Measurements from ENCODE around the gene ADAMTS16. TPM values are rescaled to one million over a fixed set of nuclear protein-coding genes. Genes with fewer than 3 reads are reported as not detected.

ADAMTS16 gene
- total and polyA plus RNA-seq, 9 of the 15 experiments (the other 6 are each of a cell fraction or from before 2014, with no cell fraction given) = not detected

DNA sequence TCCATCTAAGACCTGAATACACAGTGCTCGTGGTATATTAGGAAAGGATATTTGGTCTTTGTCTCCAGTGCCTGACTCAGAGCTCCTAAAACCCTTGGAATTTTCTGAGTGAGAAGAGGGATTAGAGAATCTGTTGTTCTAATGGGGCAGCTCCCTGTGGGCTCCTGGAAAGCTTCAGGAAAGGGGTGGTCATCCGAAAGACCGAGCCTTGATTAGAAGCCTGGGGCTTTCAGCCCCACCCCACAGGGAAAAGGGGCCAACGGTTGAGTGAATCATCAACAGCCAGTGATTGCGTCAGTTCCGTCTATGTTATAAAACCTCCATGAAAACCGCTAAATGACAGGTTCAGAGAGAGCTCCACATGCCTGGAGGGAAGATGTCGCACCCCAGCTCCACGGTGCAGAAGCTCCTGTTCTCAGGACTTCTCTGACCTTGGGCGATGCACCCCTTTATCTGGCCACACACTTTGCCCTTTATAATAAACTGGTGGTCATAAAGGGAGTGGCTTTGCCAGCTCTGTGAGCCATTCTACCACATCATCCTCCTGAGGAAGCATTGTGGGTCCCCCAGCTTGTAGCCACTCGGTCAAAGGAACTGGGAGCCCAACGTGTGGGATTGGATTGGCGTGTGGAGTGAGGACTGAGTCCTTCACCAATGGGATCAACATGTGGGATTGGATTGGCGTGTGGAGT, 211.3 kb downstream of the ADAMTS16 start (continued):
- TF ChIP-seq BDP1 (IDR thresholded peaks at IDR 0.05; ENCODE audit: insufficient read depth, insufficient read length) (no peak), HNRNPUL1 (IDR thresholded peaks at IDR 0.05; ENCODE audit: low read length) (no peak), ZNF384 (IDR thresholded peaks at IDR 0.05; ENCODE audit: low read depth, low read length) (no peak), FOXJ3 (CRISPR knock-in tag; IDR thresholded peaks at IDR 0.05) (no peak), TFAM (CRISPR knock-in tag; conservative IDR thresholded peaks at IDR 0.05) (no peak), NR1H2 (CRISPR knock-in tag; IDR thresholded peaks at IDR 0.05) (no peak), FOXP1 (CRISPR knock-in tag; IDR thresholded peaks at IDR 0.05) (no peak), ETV6 (IDR thresholded peaks at IDR 0.05; ENCODE audit: borderline replicate concordance in 1 of 2, low read depth in 2 of 2, low read length in 1 of 2) (no peak), ETV6 (CRISPR knock-in tag; IDR thresholded peaks at IDR 0.05; ENCODE audit: borderline replicate concordance) (no peak), ILK (tag; IDR thresholded peaks at IDR 0.05; ENCODE audit: borderline replicate concordance, low read depth) (no peak), KAT7 (CRISPR knock-in tag; IDR thresholded peaks at IDR 0.05; ENCODE audit: borderline replicate concordance) (no peak), ETV5 (CRISPR knock-in tag; IDR thresholded peaks at IDR 0.05; ENCODE audit: low read depth) (no peak), ZNF589 (CRISPR knock-in tag; IDR thresholded peaks at IDR 0.05; ENCODE audit: low read depth) (peak; percentile 77), ZNF586 (CRISPR knock-in tag; conservative IDR thresholded peaks at IDR 0.05) (no peak), RBM17 (IDR thresholded peaks at IDR 0.05; ENCODE audit: borderline replicate concordance, low read depth, low read length) (no peak)
- TF ChIP-seq, protein P1, sequence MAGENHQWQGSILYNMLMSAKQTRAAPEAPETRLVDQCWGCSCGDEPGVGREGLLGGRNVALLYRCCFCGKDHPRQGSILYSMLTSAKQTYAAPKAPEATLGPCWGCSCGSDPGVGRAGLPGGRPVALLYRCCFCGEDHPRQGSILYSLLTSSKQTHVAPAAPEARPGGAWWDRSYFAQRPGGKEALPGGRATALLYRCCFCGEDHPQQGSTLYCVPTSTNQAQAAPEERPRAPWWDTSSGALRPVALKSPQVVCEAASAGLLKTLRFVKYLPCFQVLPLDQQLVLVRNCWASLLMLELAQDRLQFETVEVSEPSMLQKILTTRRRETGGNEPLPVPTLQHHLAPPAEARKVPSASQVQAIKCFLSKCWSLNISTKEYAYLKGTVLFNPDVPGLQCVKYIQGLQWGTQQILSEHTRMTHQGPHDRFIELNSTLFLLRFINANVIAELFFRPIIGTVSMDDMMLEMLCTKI (IDR thresholded peaks at IDR 0.05; ENCODE audit: partially characterized antibody) = no peak
- TF ChIP-seq, protein P2, sequence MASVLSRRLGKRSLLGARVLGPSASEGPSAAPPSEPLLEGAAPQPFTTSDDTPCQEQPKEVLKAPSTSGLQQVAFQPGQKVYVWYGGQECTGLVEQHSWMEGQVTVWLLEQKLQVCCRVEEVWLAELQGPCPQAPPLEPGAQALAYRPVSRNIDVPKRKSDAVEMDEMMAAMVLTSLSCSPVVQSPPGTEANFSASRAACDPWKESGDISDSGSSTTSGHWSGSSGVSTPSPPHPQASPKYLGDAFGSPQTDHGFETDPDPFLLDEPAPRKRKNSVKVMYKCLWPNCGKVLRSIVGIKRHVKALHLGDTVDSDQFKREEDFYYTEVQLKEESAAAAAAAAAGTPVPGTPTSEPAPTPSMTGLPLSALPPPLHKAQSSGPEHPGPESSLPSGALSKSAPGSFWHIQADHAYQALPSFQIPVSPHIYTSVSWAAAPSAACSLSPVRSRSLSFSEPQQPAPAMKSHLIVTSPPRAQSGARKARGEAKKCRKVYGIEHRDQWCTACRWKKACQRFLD (CRISPR knock-in tag; IDR thresholded peaks at IDR 0.05) = peak; percentile 70
- TF ChIP-seq, protein P3, sequence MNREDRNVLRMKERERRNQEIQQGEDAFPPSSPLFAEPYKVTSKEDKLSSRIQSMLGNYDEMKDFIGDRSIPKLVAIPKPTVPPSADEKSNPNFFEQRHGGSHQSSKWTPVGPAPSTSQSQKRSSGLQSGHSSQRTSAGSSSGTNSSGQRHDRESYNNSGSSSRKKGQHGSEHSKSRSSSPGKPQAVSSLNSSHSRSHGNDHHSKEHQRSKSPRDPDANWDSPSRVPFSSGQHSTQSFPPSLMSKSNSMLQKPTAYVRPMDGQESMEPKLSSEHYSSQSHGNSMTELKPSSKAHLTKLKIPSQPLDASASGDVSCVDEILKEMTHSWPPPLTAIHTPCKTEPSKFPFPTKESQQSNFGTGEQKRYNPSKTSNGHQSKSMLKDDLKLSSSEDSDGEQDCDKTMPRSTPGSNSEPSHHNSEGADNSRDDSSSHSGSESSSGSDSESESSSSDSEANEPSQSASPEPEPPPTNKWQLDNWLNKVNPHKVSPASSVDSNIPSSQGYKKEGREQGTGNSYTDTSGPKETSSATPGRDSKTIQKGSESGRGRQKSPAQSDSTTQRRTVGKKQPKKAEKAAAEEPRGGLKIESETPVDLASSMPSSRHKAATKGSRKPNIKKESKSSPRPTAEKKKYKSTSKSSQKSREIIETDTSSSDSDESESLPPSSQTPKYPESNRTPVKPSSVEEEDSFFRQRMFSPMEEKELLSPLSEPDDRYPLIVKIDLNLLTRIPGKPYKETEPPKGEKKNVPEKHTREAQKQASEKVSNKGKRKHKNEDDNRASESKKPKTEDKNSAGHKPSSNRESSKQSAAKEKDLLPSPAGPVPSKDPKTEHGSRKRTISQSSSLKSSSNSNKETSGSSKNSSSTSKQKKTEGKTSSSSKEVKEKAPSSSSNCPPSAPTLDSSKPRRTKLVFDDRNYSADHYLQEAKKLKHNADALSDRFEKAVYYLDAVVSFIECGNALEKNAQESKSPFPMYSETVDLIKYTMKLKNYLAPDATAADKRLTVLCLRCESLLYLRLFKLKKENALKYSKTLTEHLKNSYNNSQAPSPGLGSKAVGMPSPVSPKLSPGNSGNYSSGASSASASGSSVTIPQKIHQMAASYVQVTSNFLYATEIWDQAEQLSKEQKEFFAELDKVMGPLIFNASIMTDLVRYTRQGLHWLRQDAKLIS (CRISPR knock-in tag; IDR thresholded peaks at IDR 0.05) = no peak
